HepG2 (cell line): ENCODE results near the gene DDIT4. TPM values are rescaled to one million over a fixed set of nuclear protein-coding genes. Genes with fewer than 3 reads are reported as not detected.

Source experiments
- CAMTA2 ChIP-seq: sonication (generic); formaldehyde crosslinking; IDR thresholded peaks from 2 replicates; pipeline ENCODE4 v1.4.0; 2020; ENCODE audit warnings: mild to moderate bottlenecking, missing genetic modification reagents, borderline replicate concordance
- FOXC1 ChIP-seq: sonication (generic); formaldehyde crosslinking; IDR thresholded peaks from 2 replicates; pipeline ENCODE4 v1.8.0; 2022; ENCODE audit warnings: mild to moderate bottlenecking, missing genetic modification reagents, borderline replicate concordance
- NR0B2 ChIP-seq: sonication (generic); formaldehyde crosslinking; IDR thresholded peaks from 2 replicates; pipeline ENCODE4 v1.4.0; 2020; ENCODE audit warnings: mild to moderate bottlenecking, missing genetic modification reagents
- RCOR2 ChIP-seq: IDR thresholded peaks from 2 replicates; pipeline ENCODE4 v1.6.1; 2016; ENCODE audit warnings: missing biosample characterization, missing genetic modification reagents
- ZKSCAN8 ChIP-seq: IDR thresholded peaks from 2 replicates; pipeline ENCODE4 v1.6.1; 2016; ENCODE audit warnings: borderline replicate concordance, missing genetic modification reagents, missing compliant biosample characterization
- ZNF609 ChIP-seq: sonication (generic); formaldehyde crosslinking; IDR thresholded peaks from 2 replicates; pipeline ENCODE4 v1.4.0; 2020; ENCODE audit warnings: mild to moderate bottlenecking, missing genetic modification reagents, borderline replicate concordance
- ZNF674 ChIP-seq: sonication (generic); formaldehyde crosslinking; IDR thresholded peaks from 2 replicates; pipeline ENCODE4 v1.5.0; 2020; ENCODE audit warnings: low read depth, mild to moderate bottlenecking, missing genetic modification reagents
- ZNF704 ChIP-seq: sonication (generic); formaldehyde crosslinking; IDR thresholded peaks from 2 replicates; pipeline ENCODE4 v1.8.1; 2023; ENCODE audit warnings: mild to moderate bottlenecking, inconsistent platforms, moderate library complexity, missing genetic modification reagents, borderline replicate concordance
- polyA plus RNA-seq, 8 experiments: library from polyadenylated mRNA; depleted of rRNA in 3 of 8; stranded (reverse) in 7 of 8; unstranded in 1 of 8; fragments of >200 nt; fragmentation: Illumina TruSeq in 4 of 8; extraction: Trizol in 4 of 8; gene quantifications; 2 replicates each; pipeline versions ENCODE4 v1.2.1 to v1.2.3, GENCODE V29; 2011 to 2016; ENCODE audit warnings: low read depth in 4 of 8, missing spikeins in 1 of 8, mixed read lengths in 1 of 8; ENCODE audit not compliant: insufficient read depth in 1 of 8
- total RNA-seq, 5 experiments: library from RNA; depleted of rRNA; stranded (reverse); fragments of >200 nt; fragmentation: Illumina TruSeq; extraction: Trizol; gene quantifications; 2 replicates each; pipeline ENCODE4 v1.2.3, GENCODE V29; 2016; ENCODE audit warnings: low read depth in 1 of 5
- TF ChIP-seq, protein P1 (sequence below): sonication (generic); formaldehyde crosslinking; IDR thresholded peaks from 2 replicates; pipeline ENCODE4 v1.5.0; 2020; ENCODE audit warnings: missing genetic modification reagents, mild to moderate bottlenecking, borderline replicate concordance
- TF ChIP-seq, protein P2 (sequence below): sonication (generic); formaldehyde crosslinking; IDR thresholded peaks from one replicate; pipeline ENCODE4 v1.5.1; 2020; ENCODE audit warnings: mild to moderate bottlenecking, missing genetic modification reagents; ENCODE audit errors: not compliant biosample characterization

DDIT4 gene
- total and polyA plus RNA-seq, 2 of the 13 experiments (the other 11 are each of a cell fraction or from before 2014, with no cell fraction given) = 35.6 to 40.7 TPM

DNA sequence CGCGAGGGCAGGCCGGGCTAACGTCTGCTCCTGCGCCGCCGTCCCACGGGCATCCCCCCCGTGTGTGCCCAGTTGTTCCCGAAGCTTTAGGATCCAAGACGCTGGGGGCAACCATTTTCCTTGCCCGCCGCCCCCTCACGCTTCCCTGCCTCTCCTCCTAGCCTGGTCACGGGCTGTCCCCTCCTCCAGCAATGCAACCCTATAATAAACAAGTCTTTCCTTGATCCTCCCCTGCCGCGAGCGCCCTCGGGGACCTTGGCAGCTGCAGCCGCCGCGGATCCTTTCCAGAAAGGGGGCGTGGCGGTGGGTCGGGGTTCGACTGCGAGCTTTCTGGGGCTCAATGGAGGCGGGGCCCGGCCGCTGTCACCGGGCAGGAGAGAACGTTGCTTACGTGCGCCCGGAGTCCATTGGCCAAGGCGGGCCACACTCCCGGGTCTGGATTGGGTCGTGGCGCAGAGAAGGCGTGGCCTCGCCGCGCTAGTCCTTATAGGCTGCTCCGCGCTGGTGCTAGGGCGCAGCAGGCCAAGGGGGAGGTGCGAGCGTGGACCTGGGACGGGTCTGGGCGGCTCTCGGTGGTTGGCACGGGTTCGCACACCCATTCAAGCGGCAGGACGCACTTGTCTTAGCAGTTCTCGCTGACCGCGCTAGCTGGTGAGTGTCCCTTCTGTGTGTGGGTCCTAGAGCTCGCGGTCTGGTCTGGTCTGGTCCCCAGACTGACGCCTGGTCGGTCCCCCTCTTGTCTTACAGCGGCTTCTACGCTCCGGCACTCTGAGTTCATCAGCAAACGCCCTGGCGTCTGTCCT lies at the start of gene DDIT4 (continued):
- TF ChIP-seq ZNF609 (CRISPR knock-in tag) = peak; percentile 56
- TF ChIP-seq ZNF704 (CRISPR knock-in tag) = peak; percentile 81; the same call in 1 of the 2 replicates
- TF ChIP-seq, protein P1, sequence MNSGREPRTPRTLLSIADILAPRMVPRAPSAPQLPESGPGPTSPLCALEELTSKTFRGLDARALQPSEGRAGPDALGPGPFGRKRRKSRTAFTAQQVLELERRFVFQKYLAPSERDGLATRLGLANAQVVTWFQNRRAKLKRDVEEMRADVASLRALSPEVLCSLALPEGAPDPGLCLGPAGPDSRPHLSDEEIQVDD (CRISPR knock-in tag) = peak; percentile 83; the same call in 1 of the 2 replicates
- TF ChIP-seq FOXC1 (CRISPR knock-in tag) = peak; percentile 96
- TF ChIP-seq, protein P2, sequence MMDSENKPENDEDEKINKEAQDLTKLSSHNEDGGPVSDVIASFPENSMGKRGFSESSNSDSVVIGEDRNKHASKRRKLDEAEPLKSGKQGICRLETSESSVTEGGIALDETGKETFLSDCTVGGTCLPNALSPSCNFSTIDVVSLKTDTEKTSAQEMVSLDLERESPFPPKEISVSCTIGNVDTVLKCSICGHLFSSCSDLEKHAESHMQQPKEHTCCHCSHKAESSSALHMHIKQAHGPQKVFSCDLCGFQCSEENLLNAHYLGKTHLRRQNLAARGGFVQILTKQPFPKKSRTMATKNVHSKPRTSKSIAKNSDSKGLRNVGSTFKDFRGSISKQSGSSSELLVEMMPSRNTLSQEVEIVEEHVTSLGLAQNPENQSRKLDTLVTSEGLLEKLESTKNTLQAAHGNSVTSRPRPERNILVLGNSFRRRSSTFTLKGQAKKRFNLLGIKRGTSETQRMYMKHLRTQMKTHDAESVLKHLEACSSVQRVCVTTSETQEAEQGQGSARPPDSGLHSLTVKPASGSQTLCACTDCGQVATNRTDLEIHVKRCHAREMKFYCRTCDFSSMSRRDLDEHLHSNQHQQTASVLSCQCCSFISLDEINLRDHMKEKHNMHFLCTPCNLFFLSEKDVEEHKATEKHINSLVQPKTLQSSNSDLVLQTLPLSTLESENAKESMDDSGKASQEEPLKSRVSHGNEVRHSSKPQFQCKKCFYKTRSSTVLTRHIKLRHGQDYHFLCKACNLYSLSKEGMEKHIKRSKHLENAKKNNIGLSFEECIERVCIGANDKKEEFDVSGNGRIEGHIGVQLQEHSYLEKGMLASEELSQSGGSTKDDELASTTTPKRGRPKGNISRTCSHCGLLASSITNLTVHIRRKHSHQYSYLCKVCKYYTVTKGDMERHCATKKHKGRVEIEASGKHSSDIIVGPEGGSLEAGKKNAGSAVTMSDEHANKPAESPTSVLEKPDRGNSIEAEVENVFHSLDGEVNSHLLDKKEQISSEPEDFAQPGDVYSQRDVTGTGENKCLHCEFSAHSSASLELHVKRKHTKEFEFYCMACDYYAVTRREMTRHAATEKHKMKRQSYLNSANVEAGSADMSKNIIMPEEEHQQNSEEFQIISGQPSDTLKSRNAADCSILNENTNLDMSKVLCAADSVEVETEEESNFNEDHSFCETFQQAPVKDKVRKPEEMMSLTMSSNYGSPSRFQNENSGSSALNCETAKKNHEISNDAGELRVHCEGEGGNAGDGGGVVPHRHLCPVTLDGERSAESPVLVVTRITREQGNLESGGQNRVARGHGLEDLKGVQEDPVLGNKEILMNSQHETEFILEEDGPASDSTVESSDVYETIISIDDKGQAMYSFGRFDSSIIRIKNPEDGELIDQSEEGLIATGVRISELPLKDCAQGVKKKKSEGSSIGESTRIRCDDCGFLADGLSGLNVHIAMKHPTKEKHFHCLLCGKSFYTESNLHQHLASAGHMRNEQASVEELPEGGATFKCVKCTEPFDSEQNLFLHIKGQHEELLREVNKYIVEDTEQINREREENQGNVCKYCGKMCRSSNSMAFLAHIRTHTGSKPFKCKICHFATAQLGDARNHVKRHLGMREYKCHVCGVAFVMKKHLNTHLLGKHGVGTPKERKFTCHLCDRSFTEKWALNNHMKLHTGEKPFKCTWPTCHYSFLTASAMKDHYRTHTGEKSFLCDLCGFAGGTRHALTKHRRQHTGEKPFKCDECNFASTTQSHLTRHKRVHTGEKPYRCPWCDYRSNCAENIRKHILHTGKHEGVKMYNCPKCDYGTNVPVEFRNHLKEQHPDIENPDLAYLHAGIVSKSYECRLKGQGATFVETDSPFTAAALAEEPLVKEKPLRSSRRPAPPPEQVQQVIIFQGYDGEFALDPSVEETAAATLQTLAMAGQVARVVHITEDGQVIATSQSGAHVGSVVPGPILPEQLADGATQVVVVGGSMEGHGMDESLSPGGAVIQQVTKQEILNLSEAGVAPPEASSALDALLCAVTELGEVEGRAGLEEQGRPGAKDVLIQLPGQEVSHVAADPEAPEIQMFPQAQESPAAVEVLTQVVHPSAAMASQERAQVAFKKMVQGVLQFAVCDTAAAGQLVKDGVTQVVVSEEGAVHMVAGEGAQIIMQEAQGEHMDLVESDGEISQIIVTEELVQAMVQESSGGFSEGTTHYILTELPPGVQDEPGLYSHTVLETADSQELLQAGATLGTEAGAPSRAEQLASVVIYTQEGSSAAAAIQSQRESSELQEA (CRISPR knock-in tag) = peak; percentile 12
- peak; percentile 20; the same call in 1 of the 2 replicates for TF ChIP-seq CAMTA2 (CRISPR knock-in tag)
- TF ChIP-seq RCOR2 = no peak
- TF ChIP-seq ZKSCAN8 (CRISPR knock-in tag) = peak; percentile 82; the same call in 1 of the 2 replicates
- peak; percentile 83 for TF ChIP-seq NR0B2
- 0 out of 2 replicates have a peak, but pooled peaks have one; percentile 87 for TF ChIP-seq ZNF674 (CRISPR knock-in tag)
